ENCODE results near the gene AHDC1. TPM values are rescaled to one million over a fixed set of nuclear protein-coding genes. Genes with fewer than 3 reads are reported as not detected.

Gene AHDC1
- total and polyA plus RNA-seq, 7 donors: 6.4 to 65.2 (median 35.9) TPM

DNA sequence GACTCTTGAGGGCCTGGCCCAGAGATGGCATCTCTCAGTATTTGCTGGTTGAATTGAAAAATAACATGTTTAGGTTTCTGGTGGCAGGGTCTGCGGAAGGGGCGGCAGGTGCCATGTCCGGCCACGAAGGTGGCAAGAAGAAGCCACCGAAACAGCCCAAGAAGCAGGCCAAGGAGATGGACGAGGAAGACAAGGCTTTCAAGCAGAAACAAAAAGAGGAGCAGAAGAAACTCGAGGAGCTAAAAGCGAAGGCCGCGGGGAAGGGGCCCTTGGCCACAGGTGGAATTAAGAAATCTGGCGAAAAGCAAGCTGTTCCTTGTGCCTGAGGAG lies 45.3 kb upstream of the AHDC1 start:
- Histone ChIP-seq H3K27me3 (ENCODE audit: insufficient read depth in 3 of 3, low read length in 2 of 3) (no peaks in the 10 kb centered on the region), H3K9me3 (no peaks in the 10 kb centered on the region), H3K4me1 (peaks cover 23% of the 10 kb centered on the region), H3K36me3 (ENCODE audit: insufficient read depth in 1 of 2, low read depth in 1 of 2) (no peaks in the 10 kb centered on the region), H3K4me3 (no peak overlapping the region), H3K27ac (no peak overlapping the region)
- DNase-seq (no peak), ATAC-seq (no peak)
- intact Hi-C loops (cut with DNase I): no loop called here
- WGBS, 3 donors: 90 to 94% (median 92%) methylated on average over 11 of the region's 11 CpGs
- TF ChIP-seq, protein P1, sequence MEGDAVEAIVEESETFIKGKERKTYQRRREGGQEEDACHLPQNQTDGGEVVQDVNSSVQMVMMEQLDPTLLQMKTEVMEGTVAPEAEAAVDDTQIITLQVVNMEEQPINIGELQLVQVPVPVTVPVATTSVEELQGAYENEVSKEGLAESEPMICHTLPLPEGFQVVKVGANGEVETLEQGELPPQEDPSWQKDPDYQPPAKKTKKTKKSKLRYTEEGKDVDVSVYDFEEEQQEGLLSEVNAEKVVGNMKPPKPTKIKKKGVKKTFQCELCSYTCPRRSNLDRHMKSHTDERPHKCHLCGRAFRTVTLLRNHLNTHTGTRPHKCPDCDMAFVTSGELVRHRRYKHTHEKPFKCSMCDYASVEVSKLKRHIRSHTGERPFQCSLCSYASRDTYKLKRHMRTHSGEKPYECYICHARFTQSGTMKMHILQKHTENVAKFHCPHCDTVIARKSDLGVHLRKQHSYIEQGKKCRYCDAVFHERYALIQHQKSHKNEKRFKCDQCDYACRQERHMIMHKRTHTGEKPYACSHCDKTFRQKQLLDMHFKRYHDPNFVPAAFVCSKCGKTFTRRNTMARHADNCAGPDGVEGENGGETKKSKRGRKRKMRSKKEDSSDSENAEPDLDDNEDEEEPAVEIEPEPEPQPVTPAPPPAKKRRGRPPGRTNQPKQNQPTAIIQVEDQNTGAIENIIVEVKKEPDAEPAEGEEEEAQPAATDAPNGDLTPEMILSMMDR (IDR thresholded peaks at IDR 0.05): no peak

DNA sequence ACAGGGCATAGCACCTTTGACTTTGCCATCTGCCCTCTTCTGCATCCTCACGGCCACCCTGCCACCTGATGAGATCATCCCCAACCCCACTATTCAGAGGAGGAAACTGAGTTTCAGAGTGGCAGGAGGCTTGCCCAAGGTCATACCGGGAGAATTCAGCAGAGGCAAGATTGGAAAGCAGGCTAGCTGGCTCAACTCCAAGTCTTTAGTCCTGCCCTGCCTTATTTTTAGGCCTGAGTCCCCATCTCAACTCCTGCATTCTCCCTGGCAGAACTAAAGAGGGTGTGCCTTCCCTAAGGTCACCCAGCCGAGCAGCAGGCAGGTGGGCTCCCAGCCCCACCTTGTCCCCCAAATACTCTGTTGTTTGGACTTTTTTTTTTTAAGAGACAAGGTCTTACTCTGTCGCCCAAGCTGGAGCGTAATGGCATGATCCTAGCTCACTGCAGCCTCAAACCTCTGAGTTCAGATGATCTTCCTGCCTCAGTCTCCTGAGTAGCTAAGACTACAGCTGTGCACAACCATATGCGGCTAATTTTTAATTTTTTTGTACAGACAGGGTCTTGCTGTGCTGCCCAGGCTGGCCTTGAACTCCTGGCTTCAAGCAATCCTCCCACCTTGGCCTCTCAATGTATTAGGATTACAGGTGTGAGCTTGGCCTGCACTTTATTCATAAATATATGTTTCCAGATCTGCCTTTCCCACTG lies 44.8 kb upstream of the AHDC1 start:
- WGBS, 3 donors: 54 to 62% (median 62%) methylated on average over 6 of the region's 6 CpGs
- Histone ChIP-seq H3K27me3 (ENCODE audit: insufficient read depth in 3 of 3, low read length in 2 of 3) (no peaks in the 10 kb centered on the region), H3K9me3 (no peaks in the 10 kb centered on the region), H3K27ac (no peak overlapping the region), H3K4me3 (no peak overlapping the region), H3K36me3 (ENCODE audit: insufficient read depth in 1 of 2, low read depth in 1 of 2) (no peaks in the 10 kb centered on the region), H3K4me1 (peaks cover 23% of the 10 kb centered on the region)
- DNase-seq (no peak), ATAC-seq (peak in 3 of 4 donors; percentile 40 to 74 (median 72))
- TF ChIP-seq, protein P1 (IDR thresholded peaks at IDR 0.05): no peak
- intact Hi-C loops (cut with DNase I): no loop called here

DNA sequence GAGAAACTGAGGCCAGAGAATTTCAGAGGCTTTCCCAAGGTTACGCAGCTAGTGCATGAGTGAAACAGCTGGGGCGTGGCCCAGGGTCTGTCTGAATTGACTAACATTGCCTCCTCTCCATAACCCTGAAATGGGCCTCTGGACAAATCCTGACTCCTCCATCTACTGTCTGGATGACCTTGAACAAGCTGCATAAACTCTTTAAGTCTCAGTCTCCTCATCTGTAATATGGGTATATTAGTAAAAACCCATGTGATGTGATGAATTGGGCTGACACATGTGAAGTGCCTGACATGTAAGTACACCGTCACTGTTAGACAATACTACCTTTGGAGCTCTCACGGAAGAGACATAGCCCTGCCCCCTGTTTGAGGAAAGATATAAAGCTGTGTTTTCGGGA lies 43.4 kb upstream of the AHDC1 start:
- DNase-seq (no peak), ATAC-seq (no peak)
- 95 to 98% (median 97%) methylated on average over 5 of the region's 5 CpGs for whole genome bisulfite sequencing, 3 donors
- no peaks in the 10 kb centered on the region for H3K9me3 ChIP-seq
- intact Hi-C loops (cut with DNase I): no loop called here
- H3K27ac ChIP-seq: no peak overlapping the region
- no peaks in the 10 kb centered on the region for H3K27me3 ChIP-seq (ENCODE audit: insufficient read depth in 3 of 3, low read length in 2 of 3)
- TF ChIP-seq, protein P1 (IDR thresholded peaks at IDR 0.05): no peak
- no peaks in the 10 kb centered on the region for H3K36me3 ChIP-seq (ENCODE audit: insufficient read depth in 1 of 2, low read depth in 1 of 2)
- H3K4me1 ChIP-seq: peaks cover 23% of the 10 kb centered on the region
- H3K4me3 ChIP-seq: no peak overlapping the region

DNA sequence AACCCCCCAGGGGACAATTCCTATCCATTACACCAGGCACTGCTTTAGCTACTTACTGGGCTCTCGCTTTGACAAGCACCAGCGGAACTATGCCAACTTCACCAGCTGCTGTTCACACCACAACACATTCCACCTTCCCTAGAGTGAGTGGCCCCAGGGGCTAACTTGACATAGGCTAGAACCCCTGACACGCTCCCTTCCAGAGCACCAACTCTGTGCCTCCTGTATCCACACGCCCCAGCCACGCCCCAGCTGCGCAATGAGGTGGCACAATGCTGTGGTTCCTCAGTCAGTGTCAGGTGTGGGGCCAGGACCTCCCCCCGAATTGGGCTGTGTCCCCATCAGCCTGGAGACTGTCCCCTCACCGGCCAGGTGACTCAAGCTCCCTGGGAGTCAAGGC lies 42.7 kb upstream of the AHDC1 start:
- ATAC-seq (peak in 3 of 4 donors; percentile 23 to 45 (median 44)), DNase-seq (no peak)
- no peak overlapping the region for H3K27ac ChIP-seq
- no peaks in the 10 kb centered on the region for H3K9me3 ChIP-seq
- H3K27me3 ChIP-seq (ENCODE audit: insufficient read depth in 3 of 3, low read length in 2 of 3): no peaks in the 10 kb centered on the region
- peaks cover 23% of the 10 kb centered on the region for H3K4me1 ChIP-seq
- no peak overlapping the region for H3K4me3 ChIP-seq
- intact Hi-C loops (cut with DNase I): no loop called here
- 74 to 81% (median 76%) methylated on average over 8 of the region's 8 CpGs for WGBS, 3 donors
- H3K36me3 ChIP-seq (ENCODE audit: insufficient read depth in 1 of 2, low read depth in 1 of 2): no peaks in the 10 kb centered on the region
- TF ChIP-seq, protein P1 (IDR thresholded peaks at IDR 0.05): no peak

DNA sequence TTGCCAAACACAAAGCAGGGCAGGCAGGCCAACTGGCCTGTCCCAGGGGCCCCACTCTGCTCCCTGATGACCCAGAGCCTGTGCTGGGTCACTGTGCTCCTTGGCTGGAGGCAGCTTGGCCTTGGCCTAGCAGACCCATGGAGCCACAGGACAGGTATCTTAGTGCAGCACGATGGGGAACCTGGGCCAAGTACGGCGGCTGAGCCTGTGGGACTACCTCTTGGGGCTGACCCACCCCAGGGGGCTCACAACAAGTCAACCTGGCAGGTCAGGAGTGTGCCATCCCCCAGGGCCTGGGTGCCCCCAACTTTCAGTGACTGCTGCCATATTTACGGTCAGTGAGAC lies 41.1 kb upstream of the AHDC1 start:
- ATAC-seq (no peak), DNase-seq (no peak)
- intact Hi-C loops (cut with DNase I): no loop called here
- Histone ChIP-seq H3K9me3 (no peaks in the 10 kb centered on the region), H3K36me3 (ENCODE audit: insufficient read depth in 1 of 2, low read depth in 1 of 2) (no peaks in the 10 kb centered on the region), H3K27me3 (ENCODE audit: insufficient read depth in 3 of 3, low read length in 2 of 3) (no peaks in the 10 kb centered on the region), H3K4me1 (peaks cover 14% of the 10 kb centered on the region), H3K27ac (no peak overlapping the region), H3K4me3 (no peak overlapping the region)
- 92 to 97% (median 94%) methylated on average over 4 of the region's 4 CpGs for WGBS, 3 donors
- TF ChIP-seq, protein P1 (IDR thresholded peaks at IDR 0.05): no peak
